ENCODE results near the gene OR2Y1.
A peak's percentile ranks its signal among the peaks of the same experiment; 100 is the strongest.
"Not testable (repeated sequence)": the region's sequence is repeated elsewhere in the genome, so short reads cannot be mapped to it uniquely, and the experiment has no call there.

The OR2Y1 gene

GRCh38 chr5:180718810-180719453, 20.9 kb downstream of the OR2Y1 start:
- no peak overlapping the region for H3K27ac ChIP-seq
- peak; percentile 36 for DNase-seq (ENCODE audit: low spot score)
- POLR2A ChIA-PET (ENCODE audit: low non-redundant PET): no interaction called here
- TF ChIP-seq CTCF (conservative IDR thresholded peaks at IDR 0.05; ENCODE audit: low read depth): peak; percentile 86
- CTCF ChIA-PET: interaction anchor here (0.5 to 2.4 kb wide), 27 partner anchors 10 to 1415 kb away, joined by 3 to 10 read pairs (median 4); partner anchors contain the start of gene OR2Y1

- DNase-seq (ENCODE audit: low spot score): no peak
- no peak for TF ChIP-seq CTCF (conservative IDR thresholded peaks at IDR 0.05; ENCODE audit: low read depth)
- ChIA-PET POLR2A (ENCODE audit: low non-redundant PET) (no interaction called here), CTCF (interaction anchor here (0.5 to 2.4 kb wide), 16 partner anchors 10 to 1414 kb away, joined by 3 to 10 read pairs (median 4); partner anchors contain the start of gene OR2Y1)
- H3K27ac ChIP-seq: no peak overlapping the region
Measured at GRCh38 chr5:180717989-180718388, 21.9 kb downstream of the OR2Y1 start.

GRCh38 chr5:180704362-180704761, 35.5 kb downstream of the OR2Y1 start:
- ChIA-PET CTCF (interaction anchor here (2.0 kb wide), 1 partner anchor 14 kb away, joined by 10 read pairs; no protein-coding TSS in a partner anchor), POLR2A (ENCODE audit: low non-redundant PET) (no interaction called here)
- TF ChIP-seq CTCF (conservative IDR thresholded peaks at IDR 0.05; ENCODE audit: low read depth): no peak
- no peak overlapping the region for H3K27ac ChIP-seq
- peak; percentile 20 for DNase-seq (ENCODE audit: low spot score)

- no peak for TF ChIP-seq CTCF (conservative IDR thresholded peaks at IDR 0.05; ENCODE audit: low read depth)
- H3K27ac ChIP-seq: no peak overlapping the region
- ChIA-PET CTCF (interaction anchor here (2.0 kb wide), 1 partner anchor 15 kb away, joined by 10 read pairs; no protein-coding TSS in a partner anchor), POLR2A (ENCODE audit: low non-redundant PET) (no interaction called here)
- DNase-seq (ENCODE audit: low spot score): no peak
Measured at GRCh38 chr5:180703912-180704311, 35.9 kb downstream of the OR2Y1 start.

DNA sequence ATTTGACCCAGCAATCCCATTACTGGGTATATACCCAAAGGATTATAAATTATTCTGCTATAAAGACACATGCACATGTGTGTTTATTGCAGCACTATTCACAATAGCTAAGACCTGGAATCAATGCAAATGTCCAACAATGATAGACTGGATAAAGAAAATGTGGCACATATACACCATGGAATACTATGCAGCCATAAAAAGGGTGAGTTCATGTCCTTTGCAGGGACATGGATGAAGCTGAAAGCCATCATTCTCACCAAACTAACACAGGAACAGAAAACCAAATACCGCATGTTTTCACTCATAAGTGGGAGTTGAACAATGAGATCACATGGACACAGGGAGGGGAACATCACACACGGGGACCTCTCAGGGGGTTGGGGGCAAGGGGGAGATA, 36.5 kb downstream of the OR2Y1 start:
- POLR2A ChIA-PET (ENCODE audit: low non-redundant PET); H3K27ac ChIP-seq; DNase-seq (ENCODE audit: low spot score); CTCF ChIA-PET: not testable (repeated sequence)

GRCh38 chr5:180700440-180700839, 39.4 kb downstream of the OR2Y1 start:
- CTCF ChIA-PET: interaction anchor here (0.6 kb wide), 1 partner anchor 222 kb away, joined by 5 read pairs; no protein-coding TSS in a partner anchor
- H3K27ac ChIP-seq; DNase-seq (ENCODE audit: low spot score); POLR2A ChIA-PET (ENCODE audit: low non-redundant PET): not testable (repeated sequence)

- ChIA-PET POLR2A (ENCODE audit: low non-redundant PET) (no interaction called here), CTCF (interaction anchor here (0.7 kb wide), 1 partner anchor 19 kb away, joined by 5 read pairs; no protein-coding TSS in a partner anchor)
- no peak for DNase-seq (ENCODE audit: low spot score)
- TF ChIP-seq CTCF (conservative IDR thresholded peaks at IDR 0.05; ENCODE audit: low read depth): no peak
- no peak overlapping the region for H3K27ac ChIP-seq
Measured at GRCh38 chr5:180699042-180699441, 40.8 kb downstream of the OR2Y1 start.

Measured in RWPE1 (cell line).